ENCODE measurements around the gene GRM7. TPM values are rescaled to one million over a fixed set of nuclear protein-coding genes. Genes with fewer than 3 reads are reported as not detected.

GRM7 gene
- total RNA-seq, 1 experiment from 2014 or later = not detected

DNA sequence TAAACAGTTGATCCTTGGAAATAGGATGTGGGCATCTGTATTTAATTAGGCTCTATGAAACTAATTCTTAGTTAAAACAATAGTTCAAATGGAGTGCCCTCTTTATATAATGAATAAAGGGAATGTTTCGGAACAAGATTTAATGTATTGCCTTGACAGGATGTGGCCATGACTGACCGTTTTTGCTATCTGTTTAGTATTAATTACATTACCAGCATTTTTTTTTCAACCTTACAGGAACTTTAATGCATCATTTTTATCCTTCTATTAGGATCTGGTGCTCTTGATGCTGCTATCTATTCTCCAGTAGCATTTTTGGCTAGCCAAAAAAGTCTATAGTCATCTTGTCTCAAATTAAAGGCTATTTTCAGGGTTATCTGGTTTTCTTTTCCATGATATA lies 340.9 kb downstream of the GRM7 start:
- Histone ChIP-seq H3K4me1 (ENCODE audit: insufficient read depth, low read length, poor library complexity, severe bottlenecking) (no peaks in the 10 kb centered on the region), H3K36me3 (ENCODE audit: insufficient read depth, low read length, poor library complexity, severe bottlenecking) (no peaks in the 10 kb centered on the region), H3K9me3 (ENCODE audit: low read depth, low read length, poor library complexity, severe bottlenecking) (no peaks in the 10 kb centered on the region), H3K4me3 (ENCODE audit: low read depth, low read length, poor library complexity, severe bottlenecking) (no peak overlapping the region), H3K27me3 (replicated peaks; ENCODE audit: insufficient read depth, low read depth, low read length, poor library complexity) (no peaks in the 10 kb centered on the region), H3K27ac (ENCODE audit: low read depth, low read length, poor library complexity, severe bottlenecking) (no peak overlapping the region)
- TF ChIP-seq, protein P1, sequence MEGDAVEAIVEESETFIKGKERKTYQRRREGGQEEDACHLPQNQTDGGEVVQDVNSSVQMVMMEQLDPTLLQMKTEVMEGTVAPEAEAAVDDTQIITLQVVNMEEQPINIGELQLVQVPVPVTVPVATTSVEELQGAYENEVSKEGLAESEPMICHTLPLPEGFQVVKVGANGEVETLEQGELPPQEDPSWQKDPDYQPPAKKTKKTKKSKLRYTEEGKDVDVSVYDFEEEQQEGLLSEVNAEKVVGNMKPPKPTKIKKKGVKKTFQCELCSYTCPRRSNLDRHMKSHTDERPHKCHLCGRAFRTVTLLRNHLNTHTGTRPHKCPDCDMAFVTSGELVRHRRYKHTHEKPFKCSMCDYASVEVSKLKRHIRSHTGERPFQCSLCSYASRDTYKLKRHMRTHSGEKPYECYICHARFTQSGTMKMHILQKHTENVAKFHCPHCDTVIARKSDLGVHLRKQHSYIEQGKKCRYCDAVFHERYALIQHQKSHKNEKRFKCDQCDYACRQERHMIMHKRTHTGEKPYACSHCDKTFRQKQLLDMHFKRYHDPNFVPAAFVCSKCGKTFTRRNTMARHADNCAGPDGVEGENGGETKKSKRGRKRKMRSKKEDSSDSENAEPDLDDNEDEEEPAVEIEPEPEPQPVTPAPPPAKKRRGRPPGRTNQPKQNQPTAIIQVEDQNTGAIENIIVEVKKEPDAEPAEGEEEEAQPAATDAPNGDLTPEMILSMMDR (conservative IDR thresholded peaks at IDR 0.05; ENCODE audit: low read depth, low read length) = no peak
- no peak for TF ChIP-seq EZH2 (IDR thresholded peaks at IDR 0.05; ENCODE audit: borderline replicate concordance, low read depth, low read length, poor library complexity, severe bottlenecking)
- no peak for DNase-seq (ENCODE audit: low spot score)
- ChIA-PET POLR2A (ENCODE audit: low non-redundant PET) (no interaction called here), CTCF (no interaction called here)
- no TSS peak for BruUV-seq (replicated peaks)
- intact Hi-C loops (cut with micrococcal nuclease; ENCODE audit: unreplicated experiment) = no loop called here

DNA sequence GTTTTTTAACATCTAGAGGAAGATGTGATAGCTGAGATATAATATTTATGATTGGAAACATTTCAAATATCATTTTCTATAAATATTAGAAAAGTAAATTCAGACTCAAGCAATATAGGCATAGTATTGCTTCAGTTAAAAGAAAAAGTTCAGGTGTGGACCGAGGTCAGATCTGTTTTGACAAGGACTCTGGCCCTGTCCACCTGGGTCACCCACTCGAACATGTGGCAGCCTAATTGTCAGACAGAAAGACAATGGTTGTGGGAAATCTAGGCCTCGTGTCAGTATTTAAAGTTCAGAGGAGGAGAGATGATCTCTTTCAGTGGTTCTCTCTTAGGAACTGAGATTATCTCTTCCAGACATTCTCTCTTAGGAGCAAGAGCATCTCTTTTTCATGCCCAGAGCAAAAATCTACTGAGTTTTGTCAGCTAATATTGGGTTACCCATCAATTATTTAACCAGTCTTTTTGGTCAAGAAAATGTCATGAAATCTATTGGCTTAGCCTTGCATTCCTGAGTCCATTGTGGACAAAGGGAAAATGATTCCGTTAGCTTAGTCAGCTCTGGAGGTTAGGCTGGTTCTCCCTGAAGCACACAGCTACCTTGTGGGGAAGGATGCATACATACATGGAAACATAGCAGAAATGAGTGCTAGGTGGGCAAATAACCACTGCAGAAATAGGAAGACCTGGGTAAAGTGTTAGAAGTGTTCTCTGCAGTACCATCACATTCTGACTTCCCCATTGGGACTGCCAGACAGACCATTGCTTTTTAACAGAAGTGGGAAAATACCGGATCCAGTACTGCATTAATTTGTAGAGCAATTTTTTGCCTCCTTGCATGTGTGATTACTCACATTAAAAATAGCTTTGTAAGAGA lies 343.3 kb downstream of the GRM7 start:
- ChIA-PET CTCF (no interaction called here), POLR2A (ENCODE audit: low non-redundant PET) (no interaction called here)
- Histone ChIP-seq H3K4me1 (ENCODE audit: insufficient read depth, low read length, poor library complexity, severe bottlenecking) (no peaks in the 10 kb centered on the region), H3K9me3 (ENCODE audit: low read depth, low read length, poor library complexity, severe bottlenecking) (no peaks in the 10 kb centered on the region), H3K4me3 (ENCODE audit: low read depth, low read length, poor library complexity, severe bottlenecking) (no peak overlapping the region), H3K27ac (ENCODE audit: low read depth, low read length, poor library complexity, severe bottlenecking) (no peak overlapping the region), H3K36me3 (ENCODE audit: insufficient read depth, low read length, poor library complexity, severe bottlenecking) (no peaks in the 10 kb centered on the region), H3K27me3 (replicated peaks; ENCODE audit: insufficient read depth, low read depth, low read length, poor library complexity) (no peaks in the 10 kb centered on the region)
- DNase-seq (ENCODE audit: low spot score) = no peak
- BruUV-seq (replicated peaks) = no TSS peak
- TF ChIP-seq, protein P1 (conservative IDR thresholded peaks at IDR 0.05; ENCODE audit: low read depth, low read length) = no peak
- TF ChIP-seq EZH2 (IDR thresholded peaks at IDR 0.05; ENCODE audit: borderline replicate concordance, low read depth, low read length, poor library complexity, severe bottlenecking) = no peak
- intact Hi-C loops (cut with micrococcal nuclease; ENCODE audit: unreplicated experiment) = no loop called here

- no peak overlapping the region for H3K4me3 ChIP-seq (ENCODE audit: low read depth, low read length, poor library complexity, severe bottlenecking)
- intact Hi-C loops (cut with micrococcal nuclease; ENCODE audit: unreplicated experiment) = no loop called here
- BruUV-seq (replicated peaks) = no TSS peak
- no peaks in the 10 kb centered on the region for H3K36me3 ChIP-seq (ENCODE audit: insufficient read depth, low read length, poor library complexity, severe bottlenecking)
- POLR2A ChIA-PET (ENCODE audit: low non-redundant PET) = no interaction called here
- H3K9me3 ChIP-seq (ENCODE audit: low read depth, low read length, poor library complexity, severe bottlenecking) = no peaks in the 10 kb centered on the region
- no peaks in the 10 kb centered on the region for H3K4me1 ChIP-seq (ENCODE audit: insufficient read depth, low read length, poor library complexity, severe bottlenecking)
- H3K27me3 ChIP-seq (replicated peaks; ENCODE audit: insufficient read depth, low read depth, low read length, poor library complexity) = no peaks in the 10 kb centered on the region
- DNase-seq (ENCODE audit: low spot score) = no peak
- TF ChIP-seq, protein P1 (conservative IDR thresholded peaks at IDR 0.05; ENCODE audit: low read depth, low read length) = no peak
- TF ChIP-seq EZH2 (IDR thresholded peaks at IDR 0.05; ENCODE audit: borderline replicate concordance, low read depth, low read length, poor library complexity, severe bottlenecking) = no peak
- H3K27ac ChIP-seq (ENCODE audit: low read depth, low read length, poor library complexity, severe bottlenecking) = no peak overlapping the region
- CTCF ChIA-PET = no interaction called here
These were observed 343.9 kb downstream of the GRM7 start for GRCh38 chr3:7204848-7205156.

Measured in A673 (cell line).